HCT116 (cell line): ENCODE measurements around the gene EWSR1. TPM values are rescaled to one million over a fixed set of nuclear protein-coding genes. Genes with fewer than 3 reads are reported as not detected.

Experiments
- ATAC-seq: fragments of 200-7000 bp; cut with Tn5 transposase; 2 replicates; pipeline ENCODE4 v1.9.1; 2020; ENCODE audit warnings: mild to moderate bottlenecking, moderate library complexity
- BruUV-seq: library from RNA; stranded (reverse); fragments of 400-500 nt; replicated peaks from 2 replicates; lab custom pipeline; 2021; lab: Mats Ljungman, UMichigan
- CTCF ChIA-PET: fragments of 300-600 bp; sonication (Branson Sonifier 250); formaldehyde crosslinking; loops from one replicate; lab custom pipeline; 2021; ENCODE audit warnings: antibody characterized with exemption; lab: Charles Lee
- POLR2A ChIA-PET: fragments of 300-600, 350-600 bp; sonication (Branson Sonifier 250); formaldehyde crosslinking; loops from one replicate; lab custom pipeline; 2021; ENCODE audit warnings: antibody characterized with exemption; lab: Charles Lee
- RAD21 ChIA-PET, 2 experiments: fragments of 300-600 bp; sonication (Branson Sonifier 250); formaldehyde crosslinking; loops; one replicate each; lab custom pipeline; 2023; ENCODE audit warnings: low total read pairs in 2 of 2; ENCODE audit not compliant: uncharacterized antibody in 2 of 2, unreplicated experiment in 2 of 2, low non-redundant PET in 1 of 2; lab: Charles Lee
- DNase-seq: peaks from one replicate; pipeline ENCODE4 v3.0.0-alpha.2; 2010; ENCODE audit warnings: low read depth, low spot score
- H2AFZ ChIP-seq: fragments of 200-600 bp; shearing (Covaris generic), sonication (generic); 2 replicates; pipeline ENCODE4 v1.6.1; 2017; ENCODE audit warnings: low read depth, mixed run types, mixed read lengths, antibody characterized with exemption, low read length; ENCODE audit not compliant: poor library complexity, severe bottlenecking
- H3K27ac ChIP-seq: 2 replicates; pipeline ENCODE4 v1.5.1; 2012; ENCODE audit warnings: low read depth, low read length
- H3K27me3 ChIP-seq: fragments of 200-600 bp; sonication (generic); 2 replicates; pipeline ENCODE4 v1.6.1; 2016; ENCODE audit warnings: mixed run types, low read length, mixed read lengths; ENCODE audit not compliant: insufficient read depth
- H3K36me3 ChIP-seq, 2 experiments: fragments of 200-500 bp in 1 of 2; fragments of 200-600 bp in 1 of 2; sonication (Bioruptor generic) in 1 of 2; sonication (generic) in 1 of 2; 2 replicates each; pipeline versions ENCODE4 v1.5.1 to v1.6.1; 2014 to 2016; ENCODE audit warnings: low read length in 2 of 2, inconsistent platforms in 1 of 2, mixed read lengths in 1 of 2, mixed run types in 1 of 2; ENCODE audit not compliant: insufficient read depth in 2 of 2, control insufficient read depth in 1 of 2
- H3K4me1 ChIP-seq, 2 experiments: fragments of 200-600 bp in 1 of 2; sonication (generic) in 1 of 2; 2 replicates each; pipeline versions ENCODE4 v1.5.1 to v1.6.1; 2012 to 2017; ENCODE audit warnings: low read length in 2 of 2, inconsistent platforms in 1 of 2, mild to moderate bottlenecking in 1 of 2, mixed read lengths in 1 of 2, mixed run types in 1 of 2, moderate library complexity in 1 of 2; ENCODE audit not compliant: insufficient read depth in 2 of 2, control insufficient read depth in 1 of 2
- H3K4me2 ChIP-seq: fragments of 200-600 bp; sonication (generic); 2 replicates; pipeline ENCODE4 v1.6.1; 2017; ENCODE audit warnings: mixed run types, low read length, mixed read lengths
- H3K4me3 ChIP-seq, 2 experiments: fragments of 200-600 bp in 1 of 2; sonication (generic) in 1 of 2; replicated peaks in 1 of 2; 2 replicates each; pipeline ENCODE4 v1.5.1; 2011 to 2016; ENCODE audit warnings: low read length in 2 of 2, control low read depth in 1 of 2, low read depth in 1 of 2, mild to moderate bottlenecking in 1 of 2, mixed read lengths in 1 of 2, mixed run types in 1 of 2
- H3K79me2 ChIP-seq: fragments of 200-600 bp; sonication (generic); 2 replicates; pipeline ENCODE4 v1.6.1; 2017; ENCODE audit warnings: mild to moderate bottlenecking, mixed run types, low read length, moderate library complexity, mixed read lengths; ENCODE audit not compliant: insufficient read depth
- H3K9ac ChIP-seq: fragments of 200-600 bp; sonication (generic); 2 replicates; pipeline ENCODE4 v1.6.1; 2016; ENCODE audit warnings: low read length, mixed read lengths
- H3K9me2 ChIP-seq: fragments of 200-600 bp; sonication (generic), shearing (Covaris generic); 2 replicates; pipeline ENCODE4 v1.6.1; 2017; ENCODE audit warnings: mixed run types, mild to moderate bottlenecking, moderate library complexity; ENCODE audit not compliant: insufficient read depth
- H3K9me3 ChIP-seq, 2 experiments: fragments of 200-500 bp in 1 of 2; fragments of 200-600 bp in 1 of 2; sonication (Bioruptor generic) in 1 of 2; sonication (generic) in 1 of 2; 2 replicates each; pipeline ENCODE4 v1.6.1; 2014 to 2017; ENCODE audit warnings: low read length in 2 of 2, mixed read lengths in 2 of 2, inconsistent platforms in 1 of 2, low read depth in 1 of 2, mild to moderate bottlenecking in 1 of 2, mixed run types in 1 of 2, moderate library complexity in 1 of 2; ENCODE audit not compliant: control insufficient read depth in 1 of 2, insufficient read depth in 1 of 2
- H4K20me1 ChIP-seq: fragments of 200-600 bp; sonication (generic), shearing (Covaris generic); 2 replicates; pipeline ENCODE4 v1.6.1; 2017; ENCODE audit warnings: mixed run types, mild to moderate bottlenecking, moderate library complexity; ENCODE audit not compliant: insufficient read depth
- CEBPB ChIP-seq: IDR thresholded peaks from 2 replicates; pipeline ENCODE4 v1.6.1; 2012; ENCODE audit warnings: low read depth
- CTCF ChIP-seq, 3 experiments: fragments of 200-600 bp in 1 of 3; sonication (generic) in 1 of 3; IDR thresholded peaks in 2 of 3; conservative IDR thresholded peaks in 1 of 3; 2 replicates each; pipeline ENCODE4 v1.5.1; 2012 to 2017; ENCODE audit warnings: low read depth in 2 of 3, low read length in 2 of 3, antibody characterized with exemption in 1 of 3, borderline replicate concordance in 1 of 3, control low read depth in 1 of 3, mild to moderate bottlenecking in 1 of 3, mixed read lengths in 1 of 3, mixed run types in 1 of 3, moderate library complexity in 1 of 3; ENCODE audit not compliant: insufficient read depth in 1 of 3
- EGR1 ChIP-seq: IDR thresholded peaks from 2 replicates; pipeline ENCODE4 v1.6.1; 2012; ENCODE audit warnings: low read depth
- EZH2 ChIP-seq: fragments of 200-600 bp; sonication (generic); IDR thresholded peaks from 2 replicates; pipeline ENCODE4 v1.6.1; 2017; ENCODE audit warnings: antibody characterized with exemption, mixed run types
- EZH2phosphoT487 ChIP-seq: fragments of 200-600 bp; IDR thresholded peaks from 2 replicates; pipeline ENCODE4 v1.6.1; 2018; ENCODE audit warnings: antibody characterized with exemption, borderline replicate concordance
- FOSL1 ChIP-seq: IDR thresholded peaks from 2 replicates; pipeline ENCODE4 v1.6.1; 2012; ENCODE audit warnings: low read depth
- POLR2A ChIP-seq: IDR thresholded peaks from 2 replicates; pipeline ENCODE4 v1.7.0; 2011; ENCODE audit warnings: borderline replicate concordance; ENCODE audit not compliant: insufficient read depth, insufficient read length; ENCODE audit errors: extremely low read depth
- RAD21 ChIP-seq: IDR thresholded peaks from 2 replicates; pipeline ENCODE4 v1.6.1; 2012; ENCODE audit warnings: low read depth, mild to moderate bottlenecking
- SRF ChIP-seq: IDR thresholded peaks from 2 replicates; pipeline ENCODE4 v1.6.1; 2012; ENCODE audit warnings: low read depth
- TCF7L2 ChIP-seq: IDR thresholded peaks from 2 replicates; pipeline ENCODE4 v1.7.0; 2011; ENCODE audit warnings: borderline replicate concordance, inconsistent platforms; ENCODE audit not compliant: insufficient read depth, insufficient read length; ENCODE audit errors: extremely low read depth
- YY1 ChIP-seq: IDR thresholded peaks from 2 replicates; pipeline ENCODE4 v1.6.1; 2011; ENCODE audit warnings: low read length, low read depth, moderate library complexity, mild to moderate bottlenecking; ENCODE audit not compliant: insufficient replicate concordance; ENCODE audit errors: extremely low read depth
- ZFX ChIP-seq: fragments of 450-650 bp; IDR thresholded peaks from 2 replicates; pipeline ENCODE4 v1.6.1; 2017
- ZNF274 ChIP-seq: fragments of 200-500 bp; sonication (Bioruptor generic); IDR thresholded peaks from 2 replicates; pipeline ENCODE4 v1.6.1; 2014; ENCODE audit warnings: mild to moderate bottlenecking, low read depth, low read length, inconsistent platforms
- intact Hi-C: fragments of 100-400 bp; cut with micrococcal nuclease; formaldehyde crosslinking; loops from 2 replicates; pipeline ENCODE4 v1.10.0; 2022
- total RNA-seq: library from RNA; stranded (reverse); gene quantifications from one replicate; pipeline ENCODE4 v1.2.1, GENCODE V29; 2021; ENCODE audit not compliant: unreplicated experiment
- TF ChIP-seq, protein P1 (sequence below): IDR thresholded peaks from 2 replicates; pipeline ENCODE4 v1.6.1; 2012; ENCODE audit warnings: low read depth

Gene EWSR1
- total RNA-seq, 1 experiment from 2014 or later: 335 TPM

GRCh38 chr22:29305836-29306174 is 37.7 kb downstream of the EWSR1 start:
- ATAC-seq (peak; percentile 27), DNase-seq (no peak)
- no peaks in the 10 kb centered on the region for H3K36me3 ChIP-seq
- intact Hi-C loops: loop anchor here (1.0 kb wide), 1 partner anchor 53 kb away; no protein-coding TSS in a partner anchor
- BruUV-seq: no TSS peak
- H3K9ac ChIP-seq: peak overlapping the region; percentile 73
- ChIA-PET POLR2A (no interaction called here), CTCF (interaction anchor here (1.1 kb wide), 1 partner anchor 14 kb away, joined by 3 read pairs; no protein-coding TSS in a partner anchor), RAD21 (no interaction called here)
- H3K4me3 ChIP-seq: peak overlapping the region; percentile 74 to 84
- peak overlapping the region; percentile 58 for H2AFZ ChIP-seq
- peaks cover 44 to 58% of the 10 kb centered on the region in 2 experiments for H3K4me1 ChIP-seq
- no peak for TF ChIP-seq EZH2
- H3K9me2 ChIP-seq: no peaks in the 10 kb centered on the region
- peak overlapping the region; percentile 96 for H3K4me2 ChIP-seq
- H3K27me3 ChIP-seq: no peaks in the 10 kb centered on the region
- H4K20me1 ChIP-seq: peaks cover 7% of the 10 kb centered on the region; the same call in 1 of the 2 replicates
- no peaks in the 10 kb centered on the region for H3K9me3 ChIP-seq
- peaks cover 7% of the 10 kb centered on the region; the same call in 1 of the 2 replicates for H3K79me2 ChIP-seq
- peak overlapping the region; percentile 81 for H3K27ac ChIP-seq

- peaks cover 7% of the 10 kb centered on the region; the same call in 1 of the 2 replicates for H3K79me2 ChIP-seq
- no peaks in the 10 kb centered on the region for H3K9me2 ChIP-seq
- H3K36me3 ChIP-seq: no peaks in the 10 kb centered on the region
- DNase-seq (peak; percentile 51), ATAC-seq (peak; percentile 72)
- peak within 1 kb of the TSS; percentile 68 for H2AFZ ChIP-seq
- no peaks in the 10 kb centered on the region for H3K9me3 ChIP-seq
- ChIA-PET RAD21 (interaction anchor here in 1 of 2 experiments (0.7 kb wide), 1 partner anchor 43 kb away, joined by 3 read pairs; no protein-coding TSS in a partner anchor), POLR2A (no interaction called here), CTCF (interaction anchor here (1.1 kb wide), 2 partner anchors 13 to 14 kb away, joined by 3 read pairs; no protein-coding TSS in a partner anchor)
- peaks cover 2% of the 10 kb centered on the region; the same call in 1 of the 2 replicates for H4K20me1 ChIP-seq
- intact Hi-C loops: loop anchor here (1.0 kb wide), 1 partner anchor 53 kb away; no protein-coding TSS in a partner anchor
- H3K9ac ChIP-seq: peak within 1 kb of the TSS; percentile 73
- H3K4me2 ChIP-seq: peak within 1 kb of the TSS; percentile 96
- H3K27me3 ChIP-seq: no peaks in the 10 kb centered on the region
- peak within 1 kb of the TSS; percentile 81 for H3K27ac ChIP-seq
- peaks cover 48 to 63% of the 10 kb centered on the region in 2 experiments for H3K4me1 ChIP-seq
- no TSS peak for BruUV-seq
- H3K4me3 ChIP-seq: peak within 1 kb of the TSS; percentile 74 to 84
- TF ChIP-seq EZH2phosphoT487 (no peak), POLR2A (no peak), YY1 (peak; percentile 80), TCF7L2 (peak; percentile 71), ZFX (no peak), FOSL1 (no peak), CTCF (IDR thresholded peaks at IDR 0.05 in 2 of 3, conservative IDR thresholded peaks at IDR 0.05 in 1 of 3; ENCODE audit: borderline replicate concordance in 1 of 3, insufficient read depth in 1 of 3, low read depth in 2 of 3, low read length in 2 of 3) (peak in 2 of 3 experiments; percentile 38 to 50; a peak in 3 of 6 replicates), EGR1 (no peak), CEBPB (no peak), RAD21 (peak; percentile 59), ZNF274 (no peak), SRF (no peak)
- TF ChIP-seq, protein P1, sequence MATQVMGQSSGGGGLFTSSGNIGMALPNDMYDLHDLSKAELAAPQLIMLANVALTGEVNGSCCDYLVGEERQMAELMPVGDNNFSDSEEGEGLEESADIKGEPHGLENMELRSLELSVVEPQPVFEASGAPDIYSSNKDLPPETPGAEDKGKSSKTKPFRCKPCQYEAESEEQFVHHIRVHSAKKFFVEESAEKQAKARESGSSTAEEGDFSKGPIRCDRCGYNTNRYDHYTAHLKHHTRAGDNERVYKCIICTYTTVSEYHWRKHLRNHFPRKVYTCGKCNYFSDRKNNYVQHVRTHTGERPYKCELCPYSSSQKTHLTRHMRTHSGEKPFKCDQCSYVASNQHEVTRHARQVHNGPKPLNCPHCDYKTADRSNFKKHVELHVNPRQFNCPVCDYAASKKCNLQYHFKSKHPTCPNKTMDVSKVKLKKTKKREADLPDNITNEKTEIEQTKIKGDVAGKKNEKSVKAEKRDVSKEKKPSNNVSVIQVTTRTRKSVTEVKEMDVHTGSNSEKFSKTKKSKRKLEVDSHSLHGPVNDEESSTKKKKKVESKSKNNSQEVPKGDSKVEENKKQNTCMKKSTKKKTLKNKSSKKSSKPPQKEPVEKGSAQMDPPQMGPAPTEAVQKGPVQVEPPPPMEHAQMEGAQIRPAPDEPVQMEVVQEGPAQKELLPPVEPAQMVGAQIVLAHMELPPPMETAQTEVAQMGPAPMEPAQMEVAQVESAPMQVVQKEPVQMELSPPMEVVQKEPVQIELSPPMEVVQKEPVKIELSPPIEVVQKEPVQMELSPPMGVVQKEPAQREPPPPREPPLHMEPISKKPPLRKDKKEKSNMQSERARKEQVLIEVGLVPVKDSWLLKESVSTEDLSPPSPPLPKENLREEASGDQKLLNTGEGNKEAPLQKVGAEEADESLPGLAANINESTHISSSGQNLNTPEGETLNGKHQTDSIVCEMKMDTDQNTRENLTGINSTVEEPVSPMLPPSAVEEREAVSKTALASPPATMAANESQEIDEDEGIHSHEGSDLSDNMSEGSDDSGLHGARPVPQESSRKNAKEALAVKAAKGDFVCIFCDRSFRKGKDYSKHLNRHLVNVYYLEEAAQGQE: no peak
These were observed 38.2 kb downstream of the EWSR1 start, which contains the start of gene GAS2L1 for GRCh38 chr22:29306175-29306834. GAS2L1 (plus strand) TSS chr22:29306650; CDS start chr22:29308106, 1,456 bp downstream.
